Loucy (cell line): ENCODE data around the gene SLC5A3.

Experiments used
- H2AFZ ChIP-seq: fragments of 200-600 bp; sonication (generic); 2 replicates; pipeline ENCODE4 v1.6.0; 2016; ENCODE audit warnings: antibody characterized with exemption, mild to moderate bottlenecking, low read length, moderate library complexity
- H3F3A ChIP-seq: fragments of 200-600 bp; 2 replicates; pipeline ENCODE4 v1.6.0; 2016; ENCODE audit warnings: antibody characterized with exemption, low read depth, mild to moderate bottlenecking
- H3K27me3 ChIP-seq: fragments of 200-600 bp; sonication (generic); 2 replicates; pipeline ENCODE4 v1.6.1; 2014; ENCODE audit warnings: low read length, mild to moderate bottlenecking; ENCODE audit not compliant: insufficient read depth, poor library complexity, severe bottlenecking
- H3K36me3 ChIP-seq: fragments of 200-600 bp; sonication (generic); 2 replicates; pipeline ENCODE4 v1.6.1; 2016; ENCODE audit warnings: low read length; ENCODE audit not compliant: insufficient read depth
- H3K4me1 ChIP-seq: fragments of 200-600 bp; sonication (generic); 2 replicates; pipeline ENCODE4 v1.5.1; 2014; ENCODE audit warnings: low read length, mild to moderate bottlenecking; ENCODE audit not compliant: insufficient read depth, poor library complexity, severe bottlenecking
- H3K4me2 ChIP-seq: fragments of 200-600 bp; sonication (generic); 2 replicates; pipeline ENCODE4 v1.6.0; 2014; ENCODE audit warnings: antibody characterized with exemption, low read length, low read depth, mild to moderate bottlenecking; ENCODE audit not compliant: poor library complexity, severe bottlenecking
- H3K4me3 ChIP-seq: fragments of 200-600 bp; sonication (generic); 2 replicates; pipeline ENCODE4 v1.5.1; 2014; ENCODE audit warnings: low read length, mild to moderate bottlenecking, mixed read lengths; ENCODE audit not compliant: poor library complexity, severe bottlenecking
- H3K79me2 ChIP-seq: fragments of 200-600 bp; sonication (generic); 2 replicates; pipeline ENCODE4 v1.6.1; 2014; ENCODE audit warnings: low read length; ENCODE audit not compliant: insufficient read depth
- H3K9ac ChIP-seq: fragments of 200-600 bp; sonication (generic); 2 replicates; pipeline ENCODE4 v1.6.0; 2014; ENCODE audit warnings: mild to moderate bottlenecking, low read depth, low read length, moderate library complexity; ENCODE audit not compliant: poor library complexity, severe bottlenecking
- H3K9me2 ChIP-seq: fragments of 200-600 bp; sonication (generic); replicated peaks from 2 replicates; pipeline ENCODE4 v1.6.1; 2016; ENCODE audit warnings: low read depth, low read length, mixed read lengths
- H3K9me3 ChIP-seq: fragments of 200-600 bp; sonication (generic); 2 replicates; pipeline ENCODE4 v1.6.1; 2014; ENCODE audit warnings: mild to moderate bottlenecking, antibody characterized with exemption, low read length, low read depth; ENCODE audit not compliant: insufficient read depth
- H4K20me1 ChIP-seq: fragments of 200-600 bp; sonication (generic); 2 replicates; pipeline ENCODE4 v1.6.0; 2014; ENCODE audit warnings: antibody characterized with exemption, low read length, mild to moderate bottlenecking; ENCODE audit not compliant: insufficient read depth, poor library complexity, severe bottlenecking
- CTCF ChIP-seq: fragments of 200-600 bp; sonication (generic); conservative IDR thresholded peaks from 2 replicates; pipeline ENCODE4 v1.5.1; 2014; ENCODE audit warnings: mild to moderate bottlenecking, antibody characterized with exemption, low read length
- EZH2phosphoT487 ChIP-seq: fragments of 200-600 bp; IDR thresholded peaks from 2 replicates; pipeline ENCODE4 v1.6.1; 2018; ENCODE audit warnings: antibody characterized with exemption, mild to moderate bottlenecking, moderate library complexity, borderline replicate concordance

Gene SLC5A3

GRCh38 chr21:34115160-34115559, 41.8 kb downstream of the SLC5A3 start:
- Histone ChIP-seq H3K9ac (no peak overlapping the region), H3K9me2 (no peaks in the 10 kb centered on the region), H3K4me2 (no peak overlapping the region), H3K9me3 (no peaks in the 10 kb centered on the region), H3F3A (no peaks in the 10 kb centered on the region), H3K27me3 (no peaks in the 10 kb centered on the region), H3K4me3 (no peak overlapping the region), H3K4me1 (no peaks in the 10 kb centered on the region), H4K20me1 (peaks cover 14% of the 10 kb centered on the region), H3K79me2 (peaks cover 98% of the 10 kb centered on the region), H3K36me3 (no peaks in the 10 kb centered on the region), H2AFZ (no peak overlapping the region)
- TF ChIP-seq EZH2phosphoT487 (no peak), CTCF (no peak)

- H4K20me1 ChIP-seq = peaks cover 10% of the 10 kb centered on the region
- no peaks in the 10 kb centered on the region for H3K36me3 ChIP-seq
- no peaks in the 10 kb centered on the region for H3F3A ChIP-seq
- no peaks in the 10 kb centered on the region for H3K9me3 ChIP-seq
- H3K79me2 ChIP-seq = peaks cover 95% of the 10 kb centered on the region
- no peak overlapping the region for H2AFZ ChIP-seq
- no peak overlapping the region for H3K4me3 ChIP-seq
- H3K9ac ChIP-seq = no peak overlapping the region
- H3K9me2 ChIP-seq = no peaks in the 10 kb centered on the region
- H3K4me2 ChIP-seq = no peak overlapping the region
- no peaks in the 10 kb centered on the region for H3K4me1 ChIP-seq
- no peak for TF ChIP-seq CTCF
- no peak for TF ChIP-seq EZH2phosphoT487
- H3K27me3 ChIP-seq = no peaks in the 10 kb centered on the region
These were observed 43.2 kb downstream of the SLC5A3 start for GRCh38 chr21:34116569-34116968.

GRCh38 chr21:34120867-34121266, 47.5 kb downstream of the SLC5A3 start:
- no peaks in the 10 kb centered on the region for H4K20me1 ChIP-seq
- no peaks in the 10 kb centered on the region for H3K27me3 ChIP-seq
- no peaks in the 10 kb centered on the region for H3K4me1 ChIP-seq
- H2AFZ ChIP-seq = no peak overlapping the region
- no peak overlapping the region for H3K4me2 ChIP-seq
- H3K9me3 ChIP-seq = no peaks in the 10 kb centered on the region
- TF ChIP-seq EZH2phosphoT487 (no peak), CTCF (no peak)
- H3K79me2 ChIP-seq = peaks cover 89% of the 10 kb centered on the region
- no peak overlapping the region for H3K4me3 ChIP-seq
- H3K36me3 ChIP-seq = peaks cover 16% of the 10 kb centered on the region; the same call in 1 of the 2 replicates
- no peak overlapping the region for H3K9ac ChIP-seq
- H3F3A ChIP-seq = no peaks in the 10 kb centered on the region
- H3K9me2 ChIP-seq = no peaks in the 10 kb centered on the region
